PC-9 (cell line): ENCODE results near the gene LRRTM4. TPM values are rescaled to one million over a fixed set of nuclear protein-coding genes. Genes with fewer than 3 reads are reported as not detected.

Source experiments
- BruUV-seq: library from RNA; stranded (reverse); fragments of 400-500 nt; replicated peaks from 2 replicates; lab custom pipeline; 2021; lab: Mats Ljungman, UMichigan
- CTCF ChIA-PET: fragments of 300-600 bp; sonication (Branson Sonifier 250); formaldehyde crosslinking; loops from one replicate; lab custom pipeline; 2022; ENCODE audit warnings: antibody characterized with exemption; lab: Charles Lee
- POLR2A ChIA-PET: fragments of 300-600 bp; sonication (Branson Sonifier 250); formaldehyde crosslinking; loops from one replicate; lab custom pipeline; 2022; ENCODE audit warnings: antibody characterized with exemption; ENCODE audit not compliant: unreplicated experiment; lab: Charles Lee
- DNase-seq, 2 experiments: peaks; one replicate each; pipeline versions ENCODE4 v3.0.0 to v3.0.0-alpha.2; 2015 to 2022; ENCODE audit warnings: mixed read lengths in 1 of 2
- H2AFZ ChIP-seq: fragments of 200-600 bp; sonication (generic); 2 replicates; pipeline ENCODE4 v1.8.1; 2017; ENCODE audit warnings: antibody characterized with exemption
- H3F3A ChIP-seq: fragments of 200-600 bp; sonication (generic); 2 replicates; pipeline ENCODE4 v1.8.1; 2017; ENCODE audit warnings: antibody characterized with exemption, mild to moderate bottlenecking, low read depth; ENCODE audit not compliant: insufficient read depth
- H3K27ac ChIP-seq: fragments of 200-600 bp; sonication (generic); 2 replicates; pipeline ENCODE4 v1.6.1; 2016; ENCODE audit warnings: mixed run types
- H3K27me3 ChIP-seq: fragments of 200-600 bp; sonication (generic); 2 replicates; pipeline ENCODE4 v1.6.1; 2016; ENCODE audit warnings: low read depth, mixed run types; ENCODE audit not compliant: insufficient read depth
- H3K36me3 ChIP-seq: fragments of 200-600 bp; sonication (generic); 2 replicates; pipeline ENCODE4 v1.6.1; 2016; ENCODE audit warnings: low read depth, mixed run types
- H3K4me1 ChIP-seq: fragments of 200-600 bp; sonication (generic); replicated peaks from 2 replicates; pipeline ENCODE4 v1.6.1; 2016; ENCODE audit warnings: mixed run types; ENCODE audit not compliant: insufficient read depth
- H3K4me2 ChIP-seq: fragments of 200-600 bp; sonication (generic); 2 replicates; pipeline ENCODE4 v1.6.1; 2017; ENCODE audit warnings: mixed run types
- H3K4me3 ChIP-seq: fragments of 200-600 bp; sonication (generic); 2 replicates; pipeline ENCODE4 v1.6.1; 2016; ENCODE audit warnings: mixed run types
- H3K79me2 ChIP-seq: fragments of 200-600 bp; sonication (generic); 2 replicates; pipeline ENCODE4 v1.6.1; 2017; ENCODE audit warnings: low read depth, mixed run types
- H3K9me2 ChIP-seq: fragments of 200-600 bp; sonication (generic); 2 replicates; pipeline ENCODE4 v1.8.1; 2017; ENCODE audit warnings: mild to moderate bottlenecking; ENCODE audit not compliant: insufficient read depth
- H3K9me3 ChIP-seq: fragments of 200-600 bp; sonication (generic); 2 replicates; pipeline ENCODE4 v1.8.1; 2016; ENCODE audit warnings: low read depth; ENCODE audit not compliant: insufficient read depth
- H4K20me1 ChIP-seq: fragments of 200-600 bp; sonication (generic); 2 replicates; pipeline ENCODE4 v1.8.1; 2017; ENCODE audit not compliant: insufficient read depth
- EZH2 ChIP-seq: fragments of 200-600 bp; sonication (generic); IDR thresholded peaks from 2 replicates; pipeline ENCODE4 v1.8.0; 2017; ENCODE audit warnings: antibody characterized with exemption, low read depth
- intact Hi-C: fragments of 100-400 bp; cut with micrococcal nuclease; formaldehyde crosslinking; loops from one replicate; pipeline ENCODE4 v1.10.0; 2022; ENCODE audit not compliant: unreplicated experiment
- total RNA-seq: library from RNA; stranded (reverse); gene quantifications from 2 replicates; pipeline ENCODE4 v1.2.3, GENCODE V29; 2021
- TF ChIP-seq, protein P1 (sequence below): fragments of 200-600 bp; sonication (generic); conservative IDR thresholded peaks from 2 replicates; pipeline ENCODE4 v1.6.1; 2017; ENCODE audit warnings: mixed run types, antibody characterized with exemption, mild to moderate bottlenecking, moderate library complexity

Gene LRRTM4
- total RNA-seq, 1 experiment from 2014 or later: 2.2 TPM

DNA sequence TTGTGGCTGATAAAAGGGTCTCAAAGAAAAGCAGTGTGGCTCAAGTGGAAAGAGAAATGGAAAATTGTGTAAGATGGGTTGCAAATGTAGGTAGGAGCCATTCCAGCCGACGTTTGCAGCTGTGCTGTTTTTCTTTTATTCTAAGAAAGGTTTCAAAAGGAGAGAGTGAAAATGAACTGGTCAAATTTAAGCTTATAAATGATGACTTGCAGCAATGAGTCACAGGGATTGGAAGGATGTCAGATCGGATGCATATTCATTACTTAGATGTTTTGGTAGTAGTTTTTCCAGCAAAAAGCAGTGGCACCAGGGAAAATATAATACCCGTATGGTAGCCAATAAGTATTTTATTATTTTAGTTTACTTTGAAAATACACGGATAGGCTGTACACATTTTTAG, 79.1 kb downstream of the LRRTM4 start:
- Histone ChIP-seq H3K9me2 (no peaks in the 10 kb centered on the region), H2AFZ (no peak overlapping the region), H3K9me3 (no peaks in the 10 kb centered on the region), H3K79me2 (no peaks in the 10 kb centered on the region), H3K4me3 (no peak overlapping the region), H3K27me3 (no peaks in the 10 kb centered on the region), H3K36me3 (no peaks in the 10 kb centered on the region), H3K4me1 (no peaks in the 10 kb centered on the region), H3F3A (no peaks in the 10 kb centered on the region), H3K27ac (no peak overlapping the region), H4K20me1 (no peaks in the 10 kb centered on the region; the same call in 1 of the 2 replicates), H3K4me2 (no peak overlapping the region)
- ChIA-PET POLR2A (no interaction called here), CTCF (no interaction called here)
- DNase-seq: no peak
- intact Hi-C loops: no loop called here
- TF ChIP-seq, protein P1, sequence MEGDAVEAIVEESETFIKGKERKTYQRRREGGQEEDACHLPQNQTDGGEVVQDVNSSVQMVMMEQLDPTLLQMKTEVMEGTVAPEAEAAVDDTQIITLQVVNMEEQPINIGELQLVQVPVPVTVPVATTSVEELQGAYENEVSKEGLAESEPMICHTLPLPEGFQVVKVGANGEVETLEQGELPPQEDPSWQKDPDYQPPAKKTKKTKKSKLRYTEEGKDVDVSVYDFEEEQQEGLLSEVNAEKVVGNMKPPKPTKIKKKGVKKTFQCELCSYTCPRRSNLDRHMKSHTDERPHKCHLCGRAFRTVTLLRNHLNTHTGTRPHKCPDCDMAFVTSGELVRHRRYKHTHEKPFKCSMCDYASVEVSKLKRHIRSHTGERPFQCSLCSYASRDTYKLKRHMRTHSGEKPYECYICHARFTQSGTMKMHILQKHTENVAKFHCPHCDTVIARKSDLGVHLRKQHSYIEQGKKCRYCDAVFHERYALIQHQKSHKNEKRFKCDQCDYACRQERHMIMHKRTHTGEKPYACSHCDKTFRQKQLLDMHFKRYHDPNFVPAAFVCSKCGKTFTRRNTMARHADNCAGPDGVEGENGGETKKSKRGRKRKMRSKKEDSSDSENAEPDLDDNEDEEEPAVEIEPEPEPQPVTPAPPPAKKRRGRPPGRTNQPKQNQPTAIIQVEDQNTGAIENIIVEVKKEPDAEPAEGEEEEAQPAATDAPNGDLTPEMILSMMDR: no peak
- TF ChIP-seq EZH2: no peak
- no TSS peak for BruUV-seq

DNA sequence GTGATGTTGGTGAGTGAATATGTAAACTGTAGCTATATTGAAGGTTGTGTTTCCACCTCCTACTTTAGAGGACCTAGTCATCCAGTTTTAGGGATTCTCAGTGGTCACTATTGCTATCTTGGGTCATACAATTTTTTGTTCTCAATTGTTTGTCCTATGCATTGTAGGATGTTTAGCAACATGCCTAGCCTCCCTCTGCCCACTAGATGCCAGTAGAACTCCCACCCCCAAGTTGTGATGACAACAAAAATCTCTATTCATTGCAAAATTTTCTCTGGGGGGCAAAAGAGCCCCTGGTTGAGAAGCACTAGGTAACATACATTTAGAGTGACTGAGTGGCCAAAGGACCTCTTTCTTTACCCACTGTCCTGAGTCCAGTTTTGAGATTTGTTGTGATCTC, 87.3 kb downstream of the LRRTM4 start:
- no peaks in the 10 kb centered on the region for H3K9me3 ChIP-seq
- no peaks in the 10 kb centered on the region for H3K27me3 ChIP-seq
- no peaks in the 10 kb centered on the region for H3K4me1 ChIP-seq
- intact Hi-C loops: no loop called here
- no peak overlapping the region for H3K4me2 ChIP-seq
- H2AFZ ChIP-seq: no peak overlapping the region
- no peak overlapping the region for H3K27ac ChIP-seq
- ChIA-PET POLR2A (no interaction called here), CTCF (no interaction called here)
- H3K36me3 ChIP-seq: no peaks in the 10 kb centered on the region
- no peaks in the 10 kb centered on the region for H3K9me2 ChIP-seq
- no peaks in the 10 kb centered on the region for H4K20me1 ChIP-seq
- H3K4me3 ChIP-seq: no peak overlapping the region
- no peak for DNase-seq
- TF ChIP-seq EZH2: no peak
- TF ChIP-seq, protein P1: peak; percentile 31; the same call in 1 of the 2 replicates
- no TSS peak for BruUV-seq
- no peaks in the 10 kb centered on the region for H3K79me2 ChIP-seq
- no peaks in the 10 kb centered on the region for H3F3A ChIP-seq

DNA sequence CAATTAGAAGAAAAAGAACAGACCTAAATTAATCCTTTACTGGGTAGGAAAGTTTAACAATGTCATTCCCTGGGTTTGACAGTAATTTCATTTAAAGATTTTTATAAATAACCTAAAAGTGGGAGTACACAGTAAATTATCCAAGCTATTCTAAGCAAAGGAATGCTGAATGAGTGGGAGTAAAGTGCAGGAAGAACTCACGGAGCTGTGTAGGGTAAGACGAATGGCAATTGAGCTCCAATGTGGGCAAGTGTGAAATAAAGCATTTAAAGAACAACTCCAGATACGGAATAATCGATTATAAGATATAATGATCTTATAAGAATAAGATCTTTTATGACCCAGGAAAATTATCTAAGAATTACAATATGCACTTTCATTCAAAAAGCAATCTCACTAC, 93.2 kb downstream of the LRRTM4 start:
- H3K27ac ChIP-seq: no peak overlapping the region
- no peaks in the 10 kb centered on the region for H3K36me3 ChIP-seq
- H3K9me2 ChIP-seq: no peaks in the 10 kb centered on the region
- intact Hi-C loops: no loop called here
- H3F3A ChIP-seq: no peaks in the 10 kb centered on the region
- TF ChIP-seq, protein P1: no peak
- TF ChIP-seq EZH2: no peak
- no peak overlapping the region for H3K4me2 ChIP-seq
- ChIA-PET CTCF (no interaction called here), POLR2A (no interaction called here)
- H2AFZ ChIP-seq: no peak overlapping the region
- H3K4me3 ChIP-seq: no peak overlapping the region
- BruUV-seq: no TSS peak
- no peaks in the 10 kb centered on the region for H3K9me3 ChIP-seq
- no peaks in the 10 kb centered on the region for H3K79me2 ChIP-seq
- no peaks in the 10 kb centered on the region for H3K27me3 ChIP-seq
- no peak for DNase-seq
- H3K4me1 ChIP-seq: no peaks in the 10 kb centered on the region
- no peaks in the 10 kb centered on the region for H4K20me1 ChIP-seq
